ENCODE measurements around the gene VCP.
"Not testable (repeated sequence)": the region's sequence is repeated elsewhere in the genome, so short reads cannot be mapped to it uniquely, and the experiment has no call there.

The VCP gene

DNA sequence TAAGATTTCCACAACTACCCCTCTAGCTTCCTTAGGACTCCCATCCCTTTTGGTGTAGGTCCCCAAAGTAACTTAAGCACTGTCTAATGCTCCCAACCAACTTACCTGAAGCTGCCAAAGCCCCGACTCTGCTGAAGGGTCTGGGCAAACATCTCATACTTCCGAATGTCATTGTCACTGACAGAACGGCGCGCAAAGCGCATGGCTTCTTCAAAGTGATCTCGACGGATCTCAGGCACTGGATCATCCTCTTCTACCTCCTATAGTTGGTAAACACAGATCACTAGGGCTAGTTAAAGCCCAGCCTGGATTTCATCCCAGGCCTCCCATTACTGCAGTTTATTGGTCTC is 15.2 kb downstream of the VCP start:
- DNase-seq: no peak

DNA sequence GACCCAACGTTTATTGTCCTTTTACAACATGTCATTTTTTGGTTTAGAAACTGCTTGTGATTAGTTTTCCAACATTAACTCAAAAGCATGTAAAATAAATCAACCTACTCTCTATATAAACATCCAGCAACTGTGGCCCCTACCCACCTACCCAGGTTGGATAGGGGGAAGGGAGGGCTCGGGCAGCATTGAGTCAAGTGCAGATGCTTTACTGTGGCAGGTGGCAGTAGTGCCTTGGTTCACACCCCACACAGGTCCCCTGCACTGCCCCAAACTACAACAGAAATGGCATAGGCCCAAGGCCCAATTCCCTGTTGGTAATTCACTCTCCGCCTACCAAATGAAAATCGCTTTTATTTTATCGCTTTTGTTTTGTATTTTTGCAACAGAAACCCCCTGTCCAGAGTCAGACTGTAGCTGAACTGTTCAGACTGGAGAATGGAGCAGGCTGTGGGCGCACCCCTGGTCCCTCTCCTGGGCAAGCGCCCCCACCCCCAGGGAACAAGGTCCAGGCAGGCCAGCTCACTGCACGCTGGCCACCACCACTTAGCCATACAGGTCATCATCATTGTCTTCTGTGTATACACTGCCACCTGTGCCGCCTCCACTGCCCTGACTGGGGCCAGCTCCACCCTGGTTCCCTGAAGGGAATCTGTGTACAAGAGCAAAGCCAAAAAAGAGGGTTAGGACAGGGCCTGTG is 15.7 kb downstream of the VCP start:
- no peak for DNase-seq

GRCh38 chr9:35054871-35055644 is 17.4 kb downstream of the VCP start:
- no peak for DNase-seq

DNA sequence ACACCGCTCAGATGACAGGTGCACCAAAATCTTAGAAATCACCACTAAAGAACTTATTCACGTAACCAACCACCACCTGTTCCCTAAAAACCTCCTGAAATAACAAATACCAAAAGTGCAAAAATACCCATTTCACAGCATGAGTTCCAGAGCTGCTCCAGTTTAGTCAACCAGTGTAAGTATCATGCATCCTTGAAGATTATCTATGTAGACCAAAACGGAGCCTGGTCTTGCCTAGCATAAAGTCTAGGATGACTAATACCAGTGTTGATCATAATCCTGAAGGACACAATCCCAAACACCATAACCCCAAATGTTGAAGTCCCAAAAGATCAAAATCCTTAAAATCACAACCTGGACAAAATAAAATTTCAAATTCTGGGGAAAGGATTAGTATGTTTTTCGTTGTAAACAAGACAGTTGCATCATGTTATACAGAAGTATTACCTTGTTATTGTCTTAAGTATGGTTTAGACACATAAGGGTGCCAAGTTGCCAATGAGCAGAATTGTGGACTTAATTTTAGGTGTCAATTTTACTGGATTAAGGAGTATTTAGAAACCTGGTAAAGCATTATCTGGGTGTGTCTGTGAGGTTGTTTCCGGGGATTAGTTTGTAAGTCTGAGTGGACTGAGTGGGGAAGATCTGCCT is 18.1 kb downstream of the VCP start:
- no peak for DNase-seq

DNA sequence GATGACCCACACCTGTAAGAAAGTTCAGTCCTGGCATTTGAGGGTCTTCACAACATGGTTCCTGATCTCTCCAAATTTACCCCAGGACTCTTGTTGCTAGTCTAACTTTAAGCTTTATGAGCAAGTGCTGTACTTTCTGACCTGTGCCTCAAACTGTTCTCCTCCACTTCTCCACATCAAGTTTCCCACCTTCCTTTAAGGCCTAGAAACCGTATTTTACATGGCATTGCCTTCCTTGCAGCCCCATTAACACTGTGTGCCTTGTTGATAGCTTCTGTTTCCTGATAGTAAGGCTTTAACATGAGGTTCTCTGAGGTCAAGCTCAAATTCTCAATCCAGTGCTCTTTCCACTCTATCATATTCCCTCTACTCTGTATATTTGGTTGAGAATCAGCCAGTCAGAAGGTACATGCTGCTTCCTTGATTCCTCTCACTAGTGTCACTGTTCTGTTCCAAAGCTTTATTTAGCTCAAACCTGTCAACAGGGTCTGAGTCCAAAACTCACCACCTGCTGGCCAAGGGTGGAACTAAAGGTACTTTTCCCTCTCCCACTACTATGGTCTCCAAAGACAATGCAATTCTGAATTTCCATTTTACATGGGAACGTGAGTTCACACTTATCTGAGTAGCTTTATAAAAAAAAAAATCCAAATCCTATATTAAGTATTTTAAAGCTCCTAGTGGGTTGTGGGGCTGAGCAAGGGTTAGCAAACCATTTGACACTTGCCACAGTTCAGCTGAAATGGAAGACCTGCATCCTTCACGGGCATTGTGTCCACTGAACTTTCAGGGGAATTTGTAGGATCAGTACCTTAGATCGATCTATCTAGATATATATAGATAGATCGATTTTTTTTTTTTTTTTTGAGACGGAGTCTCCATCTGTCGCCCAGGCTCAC is 21.1 kb downstream of the VCP start:
- no peak for DNase-seq

DNA sequence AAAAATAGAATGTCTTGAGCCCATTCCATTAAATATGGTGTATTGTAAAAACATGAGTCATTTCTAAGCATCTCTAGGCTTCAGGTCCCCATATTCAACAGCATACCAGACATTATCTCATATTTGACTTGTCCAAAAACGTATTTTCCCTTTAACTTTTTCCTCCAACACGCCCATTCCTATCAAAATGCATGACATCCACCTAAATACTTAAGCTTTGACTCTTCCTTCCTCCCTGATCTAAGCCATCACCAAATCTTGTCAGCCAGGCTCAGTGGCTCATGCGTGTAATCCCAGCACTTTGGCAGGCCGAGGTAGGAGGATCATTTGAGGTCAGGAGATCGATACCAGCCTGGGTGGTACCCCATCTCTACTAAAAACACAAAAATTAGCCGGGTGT is 23.9 kb downstream of the VCP start:
- DNase-seq: no peak

- DNase-seq: no peak
These were observed 28.4 kb downstream of the VCP start for GRCh38 chr9:35044071-35044470.

- DNase-seq: no peak
These were observed 29.4 kb downstream of the VCP start for GRCh38 chr9:35042891-35043545.

GRCh38 chr9:35042081-35042604 is 30.3 kb downstream of the VCP start:
- no peak for DNase-seq

DNA sequence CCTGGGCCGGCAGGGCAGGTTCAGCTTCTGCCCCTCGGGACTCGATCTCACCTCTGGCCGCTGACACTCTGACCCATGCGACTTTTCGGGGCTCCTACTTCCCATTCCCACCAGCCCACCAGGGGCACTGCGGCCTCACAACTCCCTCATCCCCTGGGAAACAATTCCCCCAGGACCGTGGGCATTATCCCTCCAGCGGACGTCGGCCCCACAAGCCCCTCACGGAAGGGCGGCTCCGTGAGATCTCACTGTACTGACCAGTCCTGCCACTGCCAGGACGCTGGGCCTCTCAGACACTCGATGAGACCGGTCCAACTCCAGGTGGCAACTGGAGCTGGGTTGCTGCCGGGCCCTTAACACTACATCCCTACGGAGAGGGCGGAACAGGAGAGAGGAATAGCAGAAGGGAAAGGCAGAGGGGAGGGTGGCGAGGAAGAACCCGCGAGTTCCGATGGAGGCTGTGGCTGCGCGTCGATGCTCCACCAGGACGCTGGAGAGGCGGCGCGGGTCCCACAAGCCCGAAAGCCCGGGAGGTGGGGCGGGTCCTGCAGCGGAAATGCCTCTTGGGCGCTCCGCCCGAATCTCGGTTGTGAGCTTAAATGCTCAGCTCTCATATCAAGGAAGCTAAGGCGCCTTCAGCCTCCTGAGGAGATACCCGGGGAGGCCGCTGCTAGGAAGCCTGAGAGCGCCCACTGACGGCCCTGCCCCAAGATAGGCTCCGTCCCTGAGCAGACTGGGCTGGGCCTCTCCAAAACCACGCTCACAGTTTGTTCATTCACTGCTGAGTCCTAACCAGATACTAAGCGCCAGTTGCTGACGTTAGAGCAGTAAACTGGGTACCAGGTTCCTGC is 36.3 kb downstream of the VCP start:
- DNase-seq: no peak

GRCh38 chr9:35033101-35033500 is 39.3 kb downstream of the VCP start:
- DNase-seq: no peak

DNA sequence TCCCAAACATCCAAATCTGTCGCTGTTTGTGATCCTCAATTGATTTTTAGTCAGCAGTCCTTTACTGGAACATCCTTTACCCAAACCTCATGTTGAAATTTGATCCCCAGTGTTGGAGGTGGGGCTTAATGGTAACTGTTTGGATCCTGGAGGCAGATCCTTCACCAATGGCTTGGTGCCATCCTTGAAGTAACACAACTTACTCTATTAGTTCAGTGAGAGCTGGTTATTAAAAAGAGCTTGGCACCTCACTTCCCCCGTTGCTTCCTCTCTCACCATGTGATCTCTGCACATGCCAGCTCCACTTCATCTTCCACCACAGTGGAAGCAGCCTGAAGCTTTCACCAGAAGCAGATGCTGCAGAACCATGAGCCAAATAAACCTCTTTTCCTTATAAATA is 42.6 kb downstream of the VCP start:
- DNase-seq: no peak

GRCh38 chr9:35029241-35029640 is 43.2 kb downstream of the VCP start:
- DNase-seq: no peak

- DNase-seq: no peak
These were observed 44.1 kb downstream of the VCP start for GRCh38 chr9:35028341-35028740.

DNA sequence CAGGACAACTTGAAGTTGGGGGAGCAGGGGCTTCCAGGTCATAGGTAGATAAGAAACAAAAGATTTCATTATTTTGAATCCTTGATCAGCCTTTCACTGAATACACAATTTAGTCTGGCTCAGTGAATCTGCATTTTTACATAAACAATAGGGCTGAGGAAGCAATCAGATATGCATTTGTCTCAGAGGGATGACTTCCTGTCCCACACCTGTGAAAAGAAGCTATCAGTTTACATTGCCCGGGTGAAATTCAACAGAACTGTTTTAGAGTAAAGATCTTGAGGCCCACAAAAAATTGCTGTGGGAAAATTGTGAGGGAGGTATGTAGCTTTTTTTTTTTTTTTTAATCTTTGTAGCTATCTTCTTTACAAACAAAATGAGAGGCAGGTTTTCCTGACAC is 44.6 kb downstream of the VCP start:
- no peak for DNase-seq

- no peak for DNase-seq
These were observed 45.1 kb downstream of the VCP start for GRCh38 chr9:35027374-35027773.

GRCh38 chr9:35026671-35027070 is 45.8 kb downstream of the VCP start:
- no peak for DNase-seq

- not testable (repeated sequence) for DNase-seq
These were observed 49.0 kb downstream of the VCP start for GRCh38 chr9:35023443-35023842.

DNA sequence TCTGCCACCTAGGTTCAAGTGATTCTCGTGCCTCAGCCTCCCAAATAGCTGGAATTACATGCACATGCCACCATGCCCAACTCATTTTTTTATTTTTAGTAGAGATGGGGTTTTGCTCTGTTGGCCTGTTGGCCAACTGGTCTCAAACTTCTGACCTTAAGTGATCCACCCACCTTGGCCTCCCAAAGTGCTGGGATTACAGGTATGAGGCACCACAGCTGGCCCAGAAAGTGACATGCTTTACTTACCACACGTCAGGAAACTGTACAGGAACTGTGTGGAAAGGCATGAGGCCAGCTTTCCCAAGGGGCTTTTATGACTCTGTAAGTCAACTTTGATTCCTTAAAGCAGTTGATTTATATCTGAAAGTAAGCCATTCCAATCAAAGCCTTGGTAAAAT is 57.9 kb downstream of the VCP start:
- DNase-seq: no peak

GRCh38 chr9:35010351-35010958 is 62.0 kb downstream of the VCP start:
- DNase-seq: no peak
